Stimulated activated CD8-positive, alpha-beta memory T cell treated with anti-CD3 and anti-CD28 coated beads, Interleukin-7, amount 100 ng/mL, for 1 hour (primary cell): ENCODE results near the gene ARHGAP22.

Experiments used
- DNase-seq, 2 donors: peaks; one replicate each; pipeline ENCODE4 v3.0.0-alpha.2; 2020; ENCODE audit warnings: low read depth in 2 of 2

ARHGAP22 gene

GRCh38 chr10:48533540-48533939 is 71.3 kb downstream of the ARHGAP22 start:
- DNase-seq: no peak

- no peak for DNase-seq
These were observed 73.4 kb downstream of the ARHGAP22 start for GRCh38 chr10:48531486-48531885.

- DNase-seq: no peak
These were observed 75.5 kb downstream of the ARHGAP22 start for GRCh38 chr10:48529331-48529730.

- no peak for DNase-seq
These were observed 77.1 kb downstream of the ARHGAP22 start for GRCh38 chr10:48527756-48528155.

- DNase-seq: no peak
These were observed 77.9 kb downstream of the ARHGAP22 start for GRCh38 chr10:48526846-48527505.

GRCh38 chr10:48526011-48526821 is 78.7 kb downstream of the ARHGAP22 start:
- DNase-seq: no peak

- DNase-seq: no peak
These were observed 79.8 kb downstream of the ARHGAP22 start for GRCh38 chr10:48525113-48525512.

- no peak for DNase-seq
These were observed 80.8 kb downstream of the ARHGAP22 start for GRCh38 chr10:48523820-48524758.

- no peak for DNase-seq
These were observed 81.6 kb downstream of the ARHGAP22 start for GRCh38 chr10:48523212-48523819.

- DNase-seq: no peak
These were observed 82.7 kb downstream of the ARHGAP22 start for GRCh38 chr10:48522011-48522765.

- DNase-seq: no peak
These were observed 84.3 kb downstream of the ARHGAP22 start for GRCh38 chr10:48520594-48520993.

- no peak for DNase-seq
These were observed 84.7 kb downstream of the ARHGAP22 start for GRCh38 chr10:48520184-48520506.

GRCh38 chr10:48519481-48520183 is 85.2 kb downstream of the ARHGAP22 start:
- DNase-seq: no peak

GRCh38 chr10:48518986-48519385 is 85.9 kb downstream of the ARHGAP22 start:
- DNase-seq: no peak

GRCh38 chr10:48517911-48518811 is 86.7 kb downstream of the ARHGAP22 start:
- DNase-seq: no peak

GRCh38 chr10:48517482-48517881 is 87.4 kb downstream of the ARHGAP22 start:
- no peak for DNase-seq

GRCh38 chr10:48516911-48517310 is 88.0 kb downstream of the ARHGAP22 start:
- no peak for DNase-seq

GRCh38 chr10:48514916-48515315 is 90.0 kb downstream of the ARHGAP22 start:
- no peak for DNase-seq

GRCh38 chr10:48514255-48514654 is 90.6 kb downstream of the ARHGAP22 start:
- DNase-seq: no peak
